Keratinocyte (primary cell): ENCODE measurements around the gene LCE6A. TPM values are rescaled to one million over a fixed set of nuclear protein-coding genes. Genes with fewer than 3 reads are reported as not detected.

ENCODE experiments used
- DNase-seq: peaks from one replicate; pipeline ENCODE4 v3.0.0-alpha.2; 2011; ENCODE audit warnings: low read depth, missing footprints, low spot score
- FAIRE-seq: peaks from 2 replicates; lab custom pipeline; 2011; peaks lifted over from hg19 to GRCh38; lab: Jason Lieb, UNC
- H2AFZ ChIP-seq: 2 replicates; pipeline ENCODE4 v1.6.0; 2012; ENCODE audit warnings: low read length, control low read depth, inconsistent platforms; ENCODE audit not compliant: control insufficient read depth
- H3K27ac ChIP-seq: 2 replicates; pipeline ENCODE4 v1.5.1; 2011; ENCODE audit warnings: low read length; ENCODE audit not compliant: control insufficient read depth, insufficient read depth
- H3K27me3 ChIP-seq: 3 replicates; pipeline ENCODE4 v1.6.0; 2011; ENCODE audit warnings: low read length; ENCODE audit not compliant: control insufficient read depth, insufficient read depth; ENCODE audit errors: extremely low read depth
- H3K36me3 ChIP-seq, 2 experiments: 2 replicates in 1 of 2; 3 replicates in 1 of 2; pipeline ENCODE4 v1.5.1; 2011; ENCODE audit warnings: low read length in 2 of 2, mild to moderate bottlenecking in 1 of 2; ENCODE audit not compliant: control insufficient read depth in 2 of 2, insufficient read depth in 2 of 2; ENCODE audit errors: extremely low read depth in 1 of 2
- H3K4me1 ChIP-seq: 3 replicates; pipeline ENCODE4 v1.5.1; 2011; ENCODE audit warnings: low read length; ENCODE audit not compliant: control insufficient read depth, insufficient read depth; ENCODE audit errors: extremely low read depth
- H3K4me2 ChIP-seq: 3 replicates; pipeline ENCODE4 v1.6.0; 2011; ENCODE audit warnings: low read depth, low read length; ENCODE audit not compliant: control insufficient read depth, insufficient read depth; ENCODE audit errors: extremely low read depth
- H3K4me3 ChIP-seq, 3 experiments: fragments of 200-600 bp in 1 of 3; sonication (generic) in 1 of 3; 2 replicates in 2 of 3; 3 replicates in 1 of 3; pipeline ENCODE4 v1.5.1; 2011 to 2016; ENCODE audit warnings: low read length in 3 of 3, mild to moderate bottlenecking in 3 of 3, control low read depth in 2 of 3, inconsistent platforms in 1 of 3, low read depth in 1 of 3, mixed read lengths in 1 of 3, mixed run types in 1 of 3, moderate library complexity in 1 of 3; ENCODE audit not compliant: control insufficient read depth in 2 of 3, insufficient read depth in 2 of 3; ENCODE audit errors: extremely low read depth in 1 of 3
- H3K79me2 ChIP-seq: 2 replicates; pipeline ENCODE4 v1.6.0; 2012; ENCODE audit warnings: low read length; ENCODE audit not compliant: control insufficient read depth, insufficient read depth
- H3K9ac ChIP-seq: 3 replicates; pipeline ENCODE4 v1.6.0; 2011; ENCODE audit warnings: low read length; ENCODE audit not compliant: control insufficient read depth, insufficient read depth; ENCODE audit errors: extremely low read depth
- H3K9me1 ChIP-seq: 3 replicates; pipeline ENCODE4 v1.6.0; 2011; ENCODE audit warnings: low read length; ENCODE audit not compliant: control insufficient read depth, insufficient read depth; ENCODE audit errors: extremely low read depth
- H3K9me3 ChIP-seq: 2 replicates; pipeline ENCODE4 v1.5.1; 2012; ENCODE audit warnings: low read depth, low read length; ENCODE audit not compliant: control insufficient read depth
- H4K20me1 ChIP-seq: 3 replicates; pipeline ENCODE4 v1.6.0; 2011; ENCODE audit warnings: low read length; ENCODE audit not compliant: control insufficient read depth, insufficient read depth; ENCODE audit errors: extremely low read depth
- CTCF ChIP-seq, 3 experiments: IDR thresholded peaks in 1 of 3; conservative IDR thresholded peaks in 1 of 3; optimal IDR thresholded peaks in 1 of 3; 2 replicates in 2 of 3; 3 replicates in 1 of 3; pipeline versions ENCODE3 to v1.5.1; 2011; ENCODE audit warnings: low read length in 3 of 3, mild to moderate bottlenecking in 3 of 3, moderate library complexity in 2 of 3, control low read depth in 1 of 3, inconsistent platforms in 1 of 3; ENCODE audit not compliant: insufficient read depth in 2 of 3; ENCODE audit errors: extremely low read depth in 1 of 3
- EZH2 ChIP-seq: IDR thresholded peaks from one replicate; pipeline ENCODE4 v1.6.1; 2012; ENCODE audit warnings: inconsistent platforms, mild to moderate bottlenecking, low read length, moderate library complexity
- dilution Hi-C: fragments of 300-500 bp; cut with MboI; formaldehyde crosslinking; loops from one replicate; pipeline ENCODE4 v1.7.0; 2020; ENCODE audit warnings: low sequenced_read_pairs; ENCODE audit not compliant: extremely low pct_ligation_motif_present
- polyA plus RNA-seq, 5 experiments: library from polyadenylated mRNA; depleted of rRNA in 3 of 5; stranded (reverse) in 3 of 5; stranded (forward) in 1 of 5; unstranded in 1 of 5; fragments of >200 nt; gene quantifications; 1 replicate in 1 of 5; 2 replicates in 3 of 5; 3 replicates in 1 of 5; pipeline versions ENCODE4 v1.2.1 to v1.2.3, GENCODE V29; 2011 to 2012; ENCODE audit warnings: missing spikeins in 2 of 5, low read depth in 1 of 5, low replicate concordance in 1 of 5

The LCE6A gene
- polyA plus RNA-seq, 1 donor (not counting 4 experiments of a cell fraction or from before 2014, with no cell fraction given), result 0.60 TPM

GRCh38 chr1:152873495-152873894 lies 30.8 kb downstream of the LCE6A start:
- Histone ChIP-seq H3K9me3 (no peaks in the 10 kb centered on the region), H3K4me2 (no peak overlapping the region), H3K79me2 (no peaks in the 10 kb centered on the region), H3K9me1 (no peaks in the 10 kb centered on the region), H3K36me3 (no peaks in the 10 kb centered on the region), H3K4me1 (peaks cover under 1% of the 10 kb centered on the region), H2AFZ (no peak overlapping the region), H3K27me3 (no peaks in the 10 kb centered on the region), H3K9ac (no peak overlapping the region), H4K20me1 (no peaks in the 10 kb centered on the region), H3K27ac (no peak overlapping the region), H3K4me3 (no peak overlapping the region)
- FAIRE-seq (no peak), DNase-seq (no peak)
- dilution Hi-C loops, result no loop called here
- TF ChIP-seq EZH2 (no peak), CTCF (optimal IDR thresholded peaks at IDR 0.05 in 1 of 3, IDR thresholded peaks at IDR 0.05 in 1 of 3, conservative IDR thresholded peaks at IDR 0.05 in 1 of 3; ENCODE audit: extremely low read depth in 1 of 3, insufficient read depth in 2 of 3, low read length in 3 of 3) (no peak)

DNA sequence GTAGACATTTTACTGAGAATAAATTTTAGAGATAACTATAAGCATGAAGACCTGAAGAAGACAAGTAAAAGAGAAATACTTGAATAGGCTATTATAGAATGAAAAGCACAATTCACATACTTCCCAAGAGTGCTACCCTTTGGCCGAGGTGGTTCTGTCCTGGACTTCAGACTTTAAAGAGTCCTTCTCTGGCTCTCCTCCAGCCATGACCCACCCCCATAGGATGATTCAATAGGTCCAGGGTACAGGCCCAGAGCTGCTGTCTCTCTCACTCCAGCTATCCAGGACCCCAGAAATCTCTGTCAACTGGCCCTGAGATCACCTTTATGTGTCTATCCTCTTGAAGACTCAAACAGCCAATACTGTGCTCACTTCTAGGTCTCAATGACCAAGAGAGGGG lies 34.2 kb downstream of the LCE6A start:
- no peaks in the 10 kb centered on the region for H3K36me3 ChIP-seq
- H3K9me1 ChIP-seq, result no peaks in the 10 kb centered on the region
- no peak overlapping the region for H3K9ac ChIP-seq
- FAIRE-seq, result no peak
- H3K27ac ChIP-seq, result no peak overlapping the region
- H3K4me2 ChIP-seq, result no peak overlapping the region
- dilution Hi-C loops, result no loop called here
- H3K4me1 ChIP-seq, result peaks cover 22% of the 10 kb centered on the region
- H4K20me1 ChIP-seq, result no peaks in the 10 kb centered on the region
- H3K79me2 ChIP-seq, result no peaks in the 10 kb centered on the region
- H3K4me3 ChIP-seq, result no peak overlapping the region
- no peaks in the 10 kb centered on the region for H3K27me3 ChIP-seq
- no peak for TF ChIP-seq CTCF (optimal IDR thresholded peaks at IDR 0.05 in 1 of 3, IDR thresholded peaks at IDR 0.05 in 1 of 3, conservative IDR thresholded peaks at IDR 0.05 in 1 of 3; ENCODE audit: extremely low read depth in 1 of 3, insufficient read depth in 2 of 3, low read length in 3 of 3)
- no peak for TF ChIP-seq EZH2
- H3K9me3 ChIP-seq, result no peaks in the 10 kb centered on the region
- H2AFZ ChIP-seq, result no peak overlapping the region
- no peak for DNase-seq
